Measurements from ENCODE around the gene HMOX1.

- TF ChIP-seq CTCF (IDR thresholded peaks at IDR 0.05; ENCODE audit: insufficient read depth, low read length, poor library complexity, severe bottlenecking) (no peak), EZH2phosphoT487 (conservative IDR thresholded peaks at IDR 0.05; ENCODE audit: low read length) (no peak)
Measured at GRCh38 chr22:35367331-35367886, 13.5 kb upstream of the HMOX1 start.
